CD4-positive, alpha-beta T cell (primary cell): ENCODE measurements around the gene CLCN3. TPM values are rescaled to one million over a fixed set of nuclear protein-coding genes. Genes with fewer than 3 reads are reported as not detected.

Source experiments
- ATAC-seq: fragments of 200-7000 bp; cut with Tn5 transposase; one replicate; pipeline ENCODE4 v1.10.0; 2022; ENCODE audit warnings: mild to moderate bottlenecking; ENCODE audit not compliant: poor library complexity
- CTCF ChIA-PET: fragments of 350-600 bp; sonication (Branson Sonifier 250); formaldehyde crosslinking; loops from one replicate; lab custom pipeline; 2021; ENCODE audit warnings: antibody characterized with exemption, inconsistent platforms; lab: Charles Lee
- POLR2A ChIA-PET: fragments of 350-600 bp; sonication (Branson Sonifier 250); formaldehyde crosslinking; loops from one replicate; lab custom pipeline; 2021; ENCODE audit warnings: antibody characterized with exemption, inconsistent platforms; lab: Charles Lee
- DNase-seq, 14 experiments: peaks; one replicate each; pipeline ENCODE4 v3.0.0-alpha.2; 2013 to 2020; ENCODE audit warnings: mixed read lengths in 2 of 14
- H3K27ac ChIP-seq, 2 donors: one replicate each; pipeline versions ENCODE4 v1.5.1 to v1.7.0; 2013; ENCODE audit warnings: low read length in 2 of 2, low read depth in 1 of 2, mild to moderate bottlenecking in 1 of 2
- H3K27me3 ChIP-seq, 2 experiments: 1 replicate in 1 of 2; 2 replicates in 1 of 2; pipeline versions ENCODE4 v1.6.1 to v1.7.0; 2013; ENCODE audit warnings: low read length in 2 of 2, control low read depth in 1 of 2, mild to moderate bottlenecking in 1 of 2, moderate library complexity in 1 of 2; ENCODE audit not compliant: insufficient read depth in 2 of 2, control insufficient read depth in 1 of 2
- H3K36me3 ChIP-seq: one replicate; pipeline ENCODE4 v1.6.1; 2013; ENCODE audit warnings: low read length, control low read depth; ENCODE audit not compliant: insufficient read depth
- H3K4me1 ChIP-seq: one replicate; pipeline ENCODE4 v1.6.1; 2013; ENCODE audit warnings: low read length, control low read depth; ENCODE audit not compliant: insufficient read depth
- H3K4me3 ChIP-seq: one replicate; pipeline ENCODE4 v1.5.1; 2013; ENCODE audit warnings: mild to moderate bottlenecking, low read length, moderate library complexity
- H3K9me3 ChIP-seq, 2 experiments: 1 replicate in 1 of 2; 2 replicates in 1 of 2; pipeline versions ENCODE4 v1.6.1 to v1.7.0; 2013; ENCODE audit warnings: low read length in 2 of 2, mild to moderate bottlenecking in 2 of 2, control low read depth in 1 of 2, moderate library complexity in 1 of 2; ENCODE audit not compliant: control insufficient read depth in 1 of 2, insufficient read depth in 1 of 2
- H3K27ac Mint-ChIP-seq: one replicate; pipeline ENCODE4 v1.8.0; 2020; ENCODE audit warnings: mixed read lengths
- H3K27me3 Mint-ChIP-seq: one replicate; pipeline ENCODE4 v1.8.0; 2021; ENCODE audit warnings: mixed read lengths
- H3K36me3 Mint-ChIP-seq: one replicate; pipeline ENCODE4 v1.8.0; 2021; ENCODE audit warnings: low read depth, mixed read lengths
- H3K4me1 Mint-ChIP-seq: one replicate; pipeline ENCODE4 v1.8.0; 2021; ENCODE audit warnings: low read depth, mixed read lengths
- H3K4me3 Mint-ChIP-seq: one replicate; pipeline ENCODE4 v1.8.0; 2020; ENCODE audit warnings: mild to moderate bottlenecking, mixed read lengths
- H3K9me3 Mint-ChIP-seq: one replicate; pipeline ENCODE4 v1.8.0; 2020; ENCODE audit warnings: mixed read lengths
- CTCF ChIP-seq: fragments of 200-600 bp; IDR thresholded peaks from one replicate; pipeline ENCODE4 v1.8.0; 2022; ENCODE audit warnings: antibody characterized with exemption, mild to moderate bottlenecking
- intact Hi-C, 2 experiments: fragments of 100-400 bp; cut with DNase I in 1 of 2; cut with micrococcal nuclease in 1 of 2; formaldehyde crosslinking; loops; one replicate each; pipeline versions ENCODE4 v1.15.1 to v1.9.0; 2023 to 2025; cut with DNase I, micrococcal nuclease
- total RNA-seq, 174 experiments: library from RNA in 2 of 174; stranded (reverse) in 2 of 174; gene quantifications; one replicate each; pipeline ENCODE4 v1.2.3 and lab custom pipeline; 2021 to 2026

The CLCN3 gene
- total RNA-seq, 2 experiments from 2014 or later, result 9.0 to 9.2 TPM

GRCh38 chr4:169652535-169652934 lies 32.2 kb downstream of the CLCN3 start:
- no peak for TF ChIP-seq CTCF
- no peak for DNase-seq
- Histone ChIP-seq H3K4me1 (no peaks in the 10 kb centered on the region), H3K36me3 (no peaks in the 10 kb centered on the region), H3K27ac (no peak overlapping the region), H3K4me3 (no peak overlapping the region), H3K9me3 (no peaks in the 10 kb centered on the region), H3K27me3 (no peaks in the 10 kb centered on the region)
- intact Hi-C loops, result no loop called here
- Mint-ChIP-seq H3K27ac (no peak overlapping the region), H3K4me3 (no peak overlapping the region), H3K4me1 (peaks cover 31% of the 10 kb centered on the region), H3K27me3 (no peaks in the 10 kb centered on the region), H3K36me3 (peaks cover 28% of the 10 kb centered on the region), H3K9me3 (no peaks in the 10 kb centered on the region)
- POLR2A ChIA-PET, result no interaction called here
- ATAC-seq, result no peak
- CTCF ChIA-PET, result interaction anchor here (0.7 kb wide), 1 partner anchor 39 kb away, joined by 3 read pairs; no protein-coding TSS in a partner anchor

- H3K4me1 ChIP-seq, result peaks cover 3% of the 10 kb centered on the region
- no peak for ATAC-seq
- H3K4me1 Mint-ChIP-seq, result peaks cover 32% of the 10 kb centered on the region
- no peaks in the 10 kb centered on the region for H3K9me3 ChIP-seq
- intact Hi-C loops, result no loop called here
- H3K27ac Mint-ChIP-seq, result no peak overlapping the region
- ChIA-PET POLR2A (no interaction called here), CTCF (interaction anchor here (1.2 kb wide), 1 partner anchor 37 kb away, joined by 3 read pairs; no protein-coding TSS in a partner anchor)
- no peak for TF ChIP-seq CTCF
- DNase-seq, result no peak
- no peak overlapping the region for H3K27ac ChIP-seq
- H3K27me3 Mint-ChIP-seq, result no peaks in the 10 kb centered on the region
- peaks cover 22% of the 10 kb centered on the region for H3K36me3 Mint-ChIP-seq
- H3K4me3 ChIP-seq, result no peak overlapping the region
- H3K9me3 Mint-ChIP-seq, result no peaks in the 10 kb centered on the region
- H3K27me3 ChIP-seq, result no peaks in the 10 kb centered on the region
- no peaks in the 10 kb centered on the region for H3K36me3 ChIP-seq
- H3K4me3 Mint-ChIP-seq, result no peak overlapping the region
Observed at GRCh38 chr4:169655401-169655800, 35.0 kb downstream of the CLCN3 start.

GRCh38 chr4:169657470-169658107 lies 37.2 kb downstream of the CLCN3 start:
- no peak overlapping the region for H3K4me3 ChIP-seq
- H3K27ac ChIP-seq, result no peak overlapping the region
- no peaks in the 10 kb centered on the region for H3K36me3 ChIP-seq
- ChIA-PET CTCF (interaction anchor here (1.2 to 3.6 kb wide), 2 partner anchors 19 to 45 kb away, joined by 3 to 22 read pairs; partner anchors contain the start of gene NEK1), POLR2A (interaction anchor here (3.5 kb wide), 1 partner anchor 45 kb away, joined by 10 read pairs; the partner anchor contains the start of gene NEK1)
- no peaks in the 10 kb centered on the region for H3K9me3 ChIP-seq
- H3K4me1 ChIP-seq, result peaks cover 5% of the 10 kb centered on the region
- H3K27ac Mint-ChIP-seq, result no peak overlapping the region
- no peaks in the 10 kb centered on the region for H3K9me3 Mint-ChIP-seq
- H3K27me3 Mint-ChIP-seq, result no peaks in the 10 kb centered on the region
- DNase-seq (no peak), ATAC-seq (no peak)
- peaks cover 29% of the 10 kb centered on the region for H3K4me1 Mint-ChIP-seq
- no peak overlapping the region for H3K4me3 Mint-ChIP-seq
- peaks cover 10% of the 10 kb centered on the region for H3K36me3 Mint-ChIP-seq
- intact Hi-C loops, result no loop called here
- no peaks in the 10 kb centered on the region for H3K27me3 ChIP-seq
- no peak for TF ChIP-seq CTCF
